IMR-90 (cell line): ENCODE results near the gene UST. TPM values are rescaled to one million over a fixed set of nuclear protein-coding genes. Genes with fewer than 3 reads are reported as not detected.

Experiments used
- ATAC-seq: fragments of 200-7000 bp; cut with Tn5 transposase; 2 replicates; pipeline ENCODE4 v1.9.1; 2020; ENCODE audit warnings: low read depth, mild to moderate bottlenecking, moderate library complexity
- BruUV-seq: library from RNA; stranded (reverse); fragments of 400-500 nt; replicated peaks from 2 replicates; lab custom pipeline; 2021; lab: Mats Ljungman, UMichigan
- CTCF ChIA-PET: fragments of 300-600 bp; formaldehyde crosslinking; extraction: SDS; loops from one replicate; lab custom pipeline; 2021; ENCODE audit warnings: antibody characterized with exemption; lab: Yijun Ruan, JAX
- POLR2A ChIA-PET: fragments of 300-600 bp; sonication (Branson Sonifier 250); formaldehyde crosslinking; loops from one replicate; lab custom pipeline; 2022; ENCODE audit warnings: antibody characterized with exemption; ENCODE audit not compliant: unreplicated experiment; lab: Charles Lee
- DNase-seq: peaks from one replicate; pipeline ENCODE4 v3.0.0; 2013
- H2AFZ ChIP-seq: replicated peaks from 2 replicates; pipeline ENCODE3; 2013; ENCODE audit warnings: low read length, mild to moderate bottlenecking; ENCODE audit not compliant: poor library complexity
- H2AK5ac ChIP-seq: 2 replicates; pipeline ENCODE4 v1.6.1; 2013; ENCODE audit warnings: low read depth, low read length, inconsistent platforms
- H2AK9ac ChIP-seq: replicated peaks from 2 replicates; pipeline ENCODE3; 2013; ENCODE audit warnings: mild to moderate bottlenecking, low read depth, low read length, moderate library complexity; ENCODE audit not compliant: poor library complexity
- H2BK120ac ChIP-seq: 2 replicates; pipeline ENCODE4 v1.6.1; 2013; ENCODE audit warnings: low read depth, low read length, inconsistent platforms
- H2BK15ac ChIP-seq: 3 replicates; pipeline ENCODE4 v1.6.1; 2013; ENCODE audit warnings: low read depth, low read length, inconsistent platforms
- H2BK20ac ChIP-seq: 2 replicates; pipeline ENCODE4 v1.6.1; 2013; ENCODE audit warnings: low read depth, mild to moderate bottlenecking, inconsistent platforms, low read length, moderate library complexity
- H2BK5ac ChIP-seq: 2 replicates; pipeline ENCODE4 v1.6.1; 2013; ENCODE audit warnings: mild to moderate bottlenecking, low read depth, low read length, inconsistent platforms; ENCODE audit not compliant: poor library complexity, severe bottlenecking
- H3K14ac ChIP-seq: replicated peaks from 2 replicates; pipeline ENCODE4 v1.6.1; 2013; ENCODE audit warnings: low read depth, low read length, inconsistent platforms
- H3K18ac ChIP-seq: 2 replicates; pipeline ENCODE4 v1.6.1; 2013; ENCODE audit warnings: low read depth, low read length, control low read depth
- H3K23ac ChIP-seq: 2 replicates; pipeline ENCODE4 v1.6.1; 2013; ENCODE audit warnings: low read depth, low read length, inconsistent platforms
- H3K27ac ChIP-seq: 2 replicates; pipeline ENCODE4 v1.5.1; 2013; ENCODE audit warnings: mild to moderate bottlenecking, control low read depth, low read length; ENCODE audit not compliant: insufficient read depth
- H3K27me3 ChIP-seq: 2 replicates; pipeline ENCODE4 v1.6.1; 2013; ENCODE audit warnings: low read length; ENCODE audit not compliant: control insufficient read depth, insufficient read depth
- H3K36me3 ChIP-seq: 2 replicates; pipeline ENCODE4 v1.6.1; 2013; ENCODE audit warnings: low read length, mixed read lengths; ENCODE audit not compliant: control insufficient read depth, insufficient read depth
- H3K4ac ChIP-seq: 2 replicates; pipeline ENCODE4 v1.6.1; 2013; ENCODE audit warnings: low read depth, low read length, inconsistent platforms
- H3K4me1 ChIP-seq: 2 replicates; pipeline ENCODE4 v1.6.1; 2013; ENCODE audit warnings: low read length, mixed read lengths; ENCODE audit not compliant: control insufficient read depth, insufficient read depth
- H3K4me2 ChIP-seq: 2 replicates; pipeline ENCODE4 v1.6.1; 2013; ENCODE audit warnings: low read depth, mild to moderate bottlenecking, control low read depth, low read length, moderate library complexity
- H3K4me3 ChIP-seq: 2 replicates; pipeline ENCODE4 v1.5.1; 2013; ENCODE audit warnings: low read depth, mild to moderate bottlenecking, control low read depth, low read length, moderate library complexity; ENCODE audit not compliant: insufficient read depth
- H3K56ac ChIP-seq: 2 replicates; pipeline ENCODE4 v1.6.1; 2013; ENCODE audit warnings: low read length, inconsistent platforms; ENCODE audit not compliant: insufficient read depth; ENCODE audit errors: extremely low read depth
- H3K79me1 ChIP-seq, 2 experiments: 2 replicates each; pipeline ENCODE4 v1.6.1; 2013; ENCODE audit warnings: low read length in 2 of 2, inconsistent platforms in 1 of 2, low read depth in 1 of 2
- H3K9ac ChIP-seq: 2 replicates; pipeline ENCODE4 v1.6.1; 2013; ENCODE audit warnings: low read depth, low read length, control low read depth
- H3K9me1 ChIP-seq: 2 replicates; pipeline ENCODE4 v1.6.1; 2013; ENCODE audit warnings: low read length, inconsistent platforms; ENCODE audit not compliant: insufficient read depth
- H3K9me3 ChIP-seq: 2 replicates; pipeline ENCODE4 v1.6.1; 2013; ENCODE audit warnings: low read length; ENCODE audit not compliant: control insufficient read depth, insufficient read depth
- H4K20me1 ChIP-seq: 2 replicates; pipeline ENCODE4 v1.6.1; 2013; ENCODE audit warnings: low read length, inconsistent platforms; ENCODE audit not compliant: insufficient read depth
- H4K5ac ChIP-seq: 2 replicates; pipeline ENCODE4 v1.6.1; 2013; ENCODE audit warnings: mild to moderate bottlenecking, low read depth, low read length, control low read depth
- H4K8ac ChIP-seq, 2 experiments: 2 replicates each; pipeline ENCODE4 v1.6.1; 2013; ENCODE audit warnings: low read depth in 2 of 2, low read length in 2 of 2, control low read depth in 1 of 2, inconsistent platforms in 1 of 2
- H4K91ac ChIP-seq: 2 replicates; pipeline ENCODE4 v1.6.1; 2013; ENCODE audit warnings: low read depth, low read length, inconsistent platforms; ENCODE audit not compliant: insufficient read depth
- BHLHE40 ChIP-seq: fragments of 150-350 bp; IDR thresholded peaks from 2 replicates; pipeline ENCODE4 v1.6.1; 2016; ENCODE audit warnings: mild to moderate bottlenecking, low read depth, low read length
- CEBPB ChIP-seq: IDR thresholded peaks from 2 replicates; pipeline ENCODE4 v1.6.1; 2012; ENCODE audit warnings: low read depth, low read length, improper control_type of control experiment
- ELK1 ChIP-seq: fragments of 150-350 bp; IDR thresholded peaks from 2 replicates; pipeline ENCODE4 v1.6.1; 2016; ENCODE audit warnings: low read depth, mild to moderate bottlenecking, low read length, moderate library complexity, borderline replicate concordance
- MAFK ChIP-seq: IDR thresholded peaks from 2 replicates; pipeline ENCODE4 v1.6.1; 2012; ENCODE audit warnings: low read depth, low read length, improper control_type of control experiment
- RCOR1 ChIP-seq: IDR thresholded peaks from 2 replicates; pipeline ENCODE4 v1.6.1; 2012; ENCODE audit warnings: mild to moderate bottlenecking, low read length, improper control_type of control experiment; ENCODE audit not compliant: insufficient replicate concordance
- USF2 ChIP-seq: fragments of 150-350 bp; IDR thresholded peaks from 2 replicates; pipeline ENCODE4 v1.6.1; 2017; ENCODE audit warnings: mild to moderate bottlenecking, antibody characterized with exemption, low read length, low read depth
- WGBS, 2 experiments: methylation state at CpG; one replicate each; pipeline versions ENCODE4 v1.1.5 to v1.1.7; 2013; ENCODE audit warnings: missing lambda C conversion rate in 2 of 2; ENCODE audit not compliant: insufficient read length in 1 of 2; ENCODE audit errors: extremely low coverage in 2 of 2; 5-methylcytosine and 5-hydroxymethylcytosine counted together
- dilution Hi-C: fragments of 300-500 bp; cut with HindIII; formaldehyde crosslinking; loops from one replicate; pipeline ENCODE4 v1.14.3; 2018; ENCODE audit warnings: low sequenced_read_pairs; ENCODE audit not compliant: unreplicated experiment
- in situ Hi-C: fragments of 300-500 bp; cut with MboI; formaldehyde crosslinking; loops from 3 replicates; pipeline ENCODE4 v1.14.3; 2019; ENCODE audit warnings: low sequenced_read_pairs, inconsistent platforms, mixed read lengths
- intact Hi-C: fragments of 100-400 bp; cut with micrococcal nuclease; formaldehyde crosslinking; loops from 2 replicates; pipeline ENCODE4 v1.10.0; 2022
- polyA plus RNA-seq, 3 experiments: library from polyadenylated mRNA; depleted of rRNA; stranded (reverse); fragments of >200 nt; gene quantifications; 2 replicates each; pipeline ENCODE4 v1.2.3, GENCODE V29; 2012; ENCODE audit warnings: low replicate concordance in 1 of 3
- total RNA-seq: library from RNA; depleted of rRNA; stranded (reverse); fragments of >200 nt; gene quantifications from 2 replicates; pipeline ENCODE4 v1.2.3, GENCODE V29; 2012

UST gene
- total and polyA plus RNA-seq, 2 of the 4 experiments (the other 2 are of a cell fraction): 7.7 to 13.8 TPM

- Histone ChIP-seq H2BK15ac (no peak overlapping the region), H4K8ac (no peak overlapping the region), H3K4me3 (no peak overlapping the region), H4K91ac (no peak overlapping the region), H3K27ac (no peak overlapping the region), H3K79me1 (peaks cover 21 to 42% of the 10 kb centered on the region in 2 experiments; a peak in 3 of 4 replicates), H4K20me1 (peaks cover 24% of the 10 kb centered on the region; the same call in 1 of the 2 replicates), H4K5ac (no peak overlapping the region), H3K23ac (no peak overlapping the region), H3K9me1 (peaks cover 7% of the 10 kb centered on the region), H3K56ac (no peak overlapping the region), H2BK5ac (no peak overlapping the region), H2BK20ac (no peak overlapping the region), H3K4me2 (no peak overlapping the region), H3K9me3 (no peaks in the 10 kb centered on the region), H3K9ac (no peak overlapping the region), H2AK5ac (no peak overlapping the region), H3K4me1 (peaks cover 5% of the 10 kb centered on the region), H2AFZ (no peak overlapping the region), H3K27me3 (no peaks in the 10 kb centered on the region), H3K36me3 (no peaks in the 10 kb centered on the region; the same call in 1 of the 2 replicates), H3K18ac (no peak overlapping the region), H2BK120ac (no peak overlapping the region), H3K14ac (no peak overlapping the region), H3K4ac (no peak overlapping the region), H2AK9ac (no peak overlapping the region)
- DNase-seq: no peak
- no peak for ATAC-seq
- 100% methylated on average over 1 of the region's 5 CpGs; no CpG with 5 or more reads in 1 of the 2 experiments for WGBS, 2 experiments
- in situ Hi-C loops (no loop called here), dilution Hi-C loops (no loop called here), intact Hi-C loops (no loop called here)
- ChIA-PET POLR2A (no interaction called here), CTCF (no interaction called here)
- TF ChIP-seq BHLHE40: no peak
- no peak for TF ChIP-seq RCOR1
- no peak for TF ChIP-seq CEBPB
- TF ChIP-seq ELK1: no peak
- no peak for TF ChIP-seq USF2
- no peak for TF ChIP-seq MAFK
- no TSS peak for BruUV-seq
These were observed 93.4 kb downstream of the UST start for GRCh38 chr6:148840256-148840655.
